ENCODE measurements around the gene CD151.

CD151 gene

DNA sequence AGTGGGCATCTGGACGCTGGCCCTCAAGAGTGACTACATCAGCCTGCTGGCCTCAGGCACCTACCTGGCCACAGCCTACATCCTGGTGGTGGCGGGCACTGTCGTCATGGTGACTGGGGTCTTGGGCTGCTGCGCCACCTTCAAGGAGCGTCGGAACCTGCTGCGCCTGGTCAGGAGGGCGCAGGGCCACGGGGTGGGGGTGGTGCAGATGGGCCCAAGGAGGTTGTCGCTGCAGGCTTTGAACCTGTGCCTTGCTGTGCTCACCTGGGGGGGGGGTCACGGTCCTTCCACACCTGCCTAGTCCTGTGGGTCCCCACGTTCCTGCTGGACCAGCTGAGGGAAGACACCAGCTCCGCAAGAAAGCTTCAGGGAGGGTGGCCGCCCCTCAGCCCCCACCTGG is 3.5 kb downstream of the CD151 start:
- no peak overlapping the region for H3K9ac ChIP-seq (ENCODE audit: low read length)
- no peak overlapping the region for H3K27ac ChIP-seq (ENCODE audit: low read depth, low read length, poor library complexity, severe bottlenecking)
- no peaks in the 10 kb centered on the region for H3F3A ChIP-seq (ENCODE audit: insufficient read depth, low read length)
- no peaks in the 10 kb centered on the region for H3K9me3 ChIP-seq (ENCODE audit: low read length)
- H3K9me2 ChIP-seq (ENCODE audit: low read depth, low read length): no peaks in the 10 kb centered on the region
- TF ChIP-seq EZH2 (IDR thresholded peaks at IDR 0.05; ENCODE audit: borderline replicate concordance, low read length): no peak
- TF ChIP-seq, protein P1, sequence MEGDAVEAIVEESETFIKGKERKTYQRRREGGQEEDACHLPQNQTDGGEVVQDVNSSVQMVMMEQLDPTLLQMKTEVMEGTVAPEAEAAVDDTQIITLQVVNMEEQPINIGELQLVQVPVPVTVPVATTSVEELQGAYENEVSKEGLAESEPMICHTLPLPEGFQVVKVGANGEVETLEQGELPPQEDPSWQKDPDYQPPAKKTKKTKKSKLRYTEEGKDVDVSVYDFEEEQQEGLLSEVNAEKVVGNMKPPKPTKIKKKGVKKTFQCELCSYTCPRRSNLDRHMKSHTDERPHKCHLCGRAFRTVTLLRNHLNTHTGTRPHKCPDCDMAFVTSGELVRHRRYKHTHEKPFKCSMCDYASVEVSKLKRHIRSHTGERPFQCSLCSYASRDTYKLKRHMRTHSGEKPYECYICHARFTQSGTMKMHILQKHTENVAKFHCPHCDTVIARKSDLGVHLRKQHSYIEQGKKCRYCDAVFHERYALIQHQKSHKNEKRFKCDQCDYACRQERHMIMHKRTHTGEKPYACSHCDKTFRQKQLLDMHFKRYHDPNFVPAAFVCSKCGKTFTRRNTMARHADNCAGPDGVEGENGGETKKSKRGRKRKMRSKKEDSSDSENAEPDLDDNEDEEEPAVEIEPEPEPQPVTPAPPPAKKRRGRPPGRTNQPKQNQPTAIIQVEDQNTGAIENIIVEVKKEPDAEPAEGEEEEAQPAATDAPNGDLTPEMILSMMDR (IDR thresholded peaks at IDR 0.05; ENCODE audit: low read length): no peak
- peaks cover under 1% of the 10 kb centered on the region; the same call in 1 of the 2 replicates for H3K27me3 ChIP-seq (ENCODE audit: insufficient read depth, low read length)
- peaks cover 11% of the 10 kb centered on the region for H3K4me1 ChIP-seq (ENCODE audit: insufficient read depth, low read length, severe bottlenecking)
- H3K36me3 ChIP-seq (ENCODE audit: insufficient read depth, low read length): peaks cover 35% of the 10 kb centered on the region
- no peak overlapping the region for H2AFZ ChIP-seq (ENCODE audit: low read length)
- 0 out of 2 replicates have a peak, but pooled peaks cover 2% of the 10 kb centered on the region for H3K79me2 ChIP-seq (ENCODE audit: insufficient read depth, low read length)
- H4K20me1 ChIP-seq (ENCODE audit: insufficient read depth, low read length): no peaks in the 10 kb centered on the region
- H3K4me3 ChIP-seq (ENCODE audit: low read depth, low read length, poor library complexity, severe bottlenecking): no peak overlapping the region
- H3K4me2 ChIP-seq (ENCODE audit: low read length): no peak overlapping the region

GRCh38 chr11:836700-837099 is 3.9 kb downstream of the CD151 start:
- Histone ChIP-seq H2AFZ (ENCODE audit: low read length) (no peak overlapping the region), H3K9ac (ENCODE audit: low read length) (no peak overlapping the region), H3K4me2 (ENCODE audit: low read length) (no peak overlapping the region), H4K20me1 (ENCODE audit: insufficient read depth, low read length) (no peaks in the 10 kb centered on the region), H3K79me2 (ENCODE audit: insufficient read depth, low read length) (peaks cover 3% of the 10 kb centered on the region; the same call in 1 of the 2 replicates), H3K9me2 (ENCODE audit: low read depth, low read length) (no peaks in the 10 kb centered on the region), H3K9me3 (ENCODE audit: low read length) (no peaks in the 10 kb centered on the region), H3F3A (ENCODE audit: insufficient read depth, low read length) (no peaks in the 10 kb centered on the region), H3K4me1 (ENCODE audit: insufficient read depth, low read length, severe bottlenecking) (peaks cover 15% of the 10 kb centered on the region), H3K4me3 (ENCODE audit: low read depth, low read length, poor library complexity, severe bottlenecking) (no peak overlapping the region), H3K27me3 (ENCODE audit: insufficient read depth, low read length) (no peaks in the 10 kb centered on the region), H3K36me3 (ENCODE audit: insufficient read depth, low read length) (peaks cover 35% of the 10 kb centered on the region), H3K27ac (ENCODE audit: low read depth, low read length, poor library complexity, severe bottlenecking) (no peak overlapping the region)
- TF ChIP-seq, protein P1 (IDR thresholded peaks at IDR 0.05; ENCODE audit: low read length): no peak
- no peak for TF ChIP-seq EZH2 (IDR thresholded peaks at IDR 0.05; ENCODE audit: borderline replicate concordance, low read length)

DNA sequence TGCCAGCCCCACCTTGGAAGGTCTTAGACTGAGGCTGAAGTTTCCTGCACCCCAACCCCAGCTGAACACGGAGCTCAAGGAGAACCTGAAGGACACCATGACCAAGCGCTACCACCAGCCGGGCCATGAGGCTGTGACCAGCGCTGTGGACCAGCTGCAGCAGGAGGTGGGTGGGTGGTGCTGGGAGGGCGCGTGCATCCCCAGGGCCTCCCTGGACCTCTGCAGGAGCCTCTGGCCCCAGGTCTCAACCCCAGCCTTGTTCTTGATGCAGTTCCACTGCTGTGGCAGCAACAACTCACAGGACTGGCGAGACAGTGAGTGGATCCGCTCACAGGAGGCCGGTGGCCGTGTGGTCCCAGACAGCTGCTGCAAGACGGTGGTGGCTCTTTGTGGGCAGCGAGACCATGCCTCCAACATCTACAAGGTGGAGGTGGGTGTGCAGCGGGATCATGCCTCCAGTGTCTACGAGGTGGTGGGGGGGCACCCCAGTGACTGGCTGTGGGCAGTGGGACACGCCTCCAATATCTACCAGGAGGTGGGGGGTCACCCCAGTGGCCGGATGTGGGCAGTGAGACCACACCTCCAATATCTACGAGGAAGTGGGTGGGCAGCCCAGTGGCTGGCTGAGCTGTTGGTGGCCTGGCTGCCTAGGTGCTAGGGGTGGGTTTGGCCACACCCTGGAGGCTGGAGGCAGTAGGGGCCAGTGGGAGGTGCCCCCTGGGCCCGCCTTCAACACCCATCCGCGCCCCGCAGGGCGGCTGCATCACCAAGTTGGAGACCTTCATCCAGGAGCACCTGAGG is 4.6 kb downstream of the CD151 start:
- Histone ChIP-seq H3K4me1 (ENCODE audit: insufficient read depth, low read length, severe bottlenecking) (peaks cover 15% of the 10 kb centered on the region), H3F3A (ENCODE audit: insufficient read depth, low read length) (no peaks in the 10 kb centered on the region), H3K9me3 (ENCODE audit: low read length) (no peaks in the 10 kb centered on the region), H3K36me3 (ENCODE audit: insufficient read depth, low read length) (peaks cover 38% of the 10 kb centered on the region), H3K9ac (ENCODE audit: low read length) (no peak overlapping the region), H3K4me3 (ENCODE audit: low read depth, low read length, poor library complexity, severe bottlenecking) (no peak overlapping the region), H3K27ac (ENCODE audit: low read depth, low read length, poor library complexity, severe bottlenecking) (no peak overlapping the region), H4K20me1 (ENCODE audit: insufficient read depth, low read length) (no peaks in the 10 kb centered on the region), H3K79me2 (ENCODE audit: insufficient read depth, low read length) (peaks cover 8% of the 10 kb centered on the region; the same call in 1 of the 2 replicates), H3K4me2 (ENCODE audit: low read length) (no peak overlapping the region), H3K9me2 (ENCODE audit: low read depth, low read length) (no peaks in the 10 kb centered on the region), H2AFZ (ENCODE audit: low read length) (no peak overlapping the region), H3K27me3 (ENCODE audit: insufficient read depth, low read length) (no peaks in the 10 kb centered on the region)
- TF ChIP-seq EZH2 (IDR thresholded peaks at IDR 0.05; ENCODE audit: borderline replicate concordance, low read length): no peak
- TF ChIP-seq, protein P1 (IDR thresholded peaks at IDR 0.05; ENCODE audit: low read length): no peak
